ENCODE results near the gene MANBA.

MANBA gene

GRCh38 chr4:102759831-102760644 is 730 bp downstream of the MANBA start:
- TF ChIP-seq EZH2phosphoT487 (IDR thresholded peaks at IDR 0.05; ENCODE audit: borderline replicate concordance) (no peak), CTCF (conservative IDR thresholded peaks at IDR 0.05; ENCODE audit: low read length) (no peak)
- Histone ChIP-seq H3K9ac (ENCODE audit: low read depth, low read length, poor library complexity, severe bottlenecking) (peak overlapping the region; percentile 70), H3K79me2 (ENCODE audit: insufficient read depth, low read length) (peaks cover 23% of the 10 kb centered on the region; the same call in 1 of the 2 replicates), H3F3A (ENCODE audit: low read depth) (peaks cover 3% of the 10 kb centered on the region; the same call in 1 of the 2 replicates), H4K20me1 (ENCODE audit: insufficient read depth, low read length, poor library complexity, severe bottlenecking) (peaks cover 9% of the 10 kb centered on the region), H3K9me2 (replicated peaks; ENCODE audit: low read depth, low read length) (no peaks in the 10 kb centered on the region), H2AFZ (ENCODE audit: low read length) (peak overlapping the region; percentile 98), H3K27me3 (ENCODE audit: insufficient read depth, low read length, poor library complexity, severe bottlenecking) (no peaks in the 10 kb centered on the region), H3K4me3 (ENCODE audit: low read length, poor library complexity, severe bottlenecking) (peak overlapping the region; percentile 79), H3K4me1 (ENCODE audit: insufficient read depth, low read length, poor library complexity, severe bottlenecking) (peaks cover 24% of the 10 kb centered on the region), H3K4me2 (ENCODE audit: low read depth, low read length, poor library complexity, severe bottlenecking) (peak overlapping the region; percentile 76), H3K36me3 (ENCODE audit: insufficient read depth, low read length) (no peaks in the 10 kb centered on the region), H3K9me3 (ENCODE audit: insufficient read depth, low read depth, low read length) (no peaks in the 10 kb centered on the region)

- TF ChIP-seq CTCF (conservative IDR thresholded peaks at IDR 0.05; ENCODE audit: low read length) (no peak), EZH2phosphoT487 (IDR thresholded peaks at IDR 0.05; ENCODE audit: borderline replicate concordance) (no peak)
- H3K4me2 ChIP-seq (ENCODE audit: low read depth, low read length, poor library complexity, severe bottlenecking), result peak overlapping the region; percentile 76
Measured at GRCh38 chr4:102758241-102759160, 2.3 kb downstream of the MANBA start.

GRCh38 chr4:102757681-102758080 is 3.1 kb downstream of the MANBA start:
- Histone ChIP-seq H3K4me2 (ENCODE audit: low read depth, low read length, poor library complexity, severe bottlenecking) (peak overlapping the region; percentile 76), H3K27me3 (ENCODE audit: insufficient read depth, low read length, poor library complexity, severe bottlenecking) (no peaks in the 10 kb centered on the region), H3K9me3 (ENCODE audit: insufficient read depth, low read depth, low read length) (no peaks in the 10 kb centered on the region), H3K4me3 (ENCODE audit: low read length, poor library complexity, severe bottlenecking) (peak overlapping the region; percentile 42), H3K4me1 (ENCODE audit: insufficient read depth, low read length, poor library complexity, severe bottlenecking) (peaks cover 27% of the 10 kb centered on the region), H3F3A (ENCODE audit: low read depth) (peaks cover 3% of the 10 kb centered on the region; the same call in 1 of the 2 replicates), H3K9ac (ENCODE audit: low read depth, low read length, poor library complexity, severe bottlenecking) (no peak overlapping the region), H3K79me2 (ENCODE audit: insufficient read depth, low read length) (peaks cover 28% of the 10 kb centered on the region; the same call in 1 of the 2 replicates), H3K36me3 (ENCODE audit: insufficient read depth, low read length) (no peaks in the 10 kb centered on the region), H2AFZ (ENCODE audit: low read length) (no peak overlapping the region), H4K20me1 (ENCODE audit: insufficient read depth, low read length, poor library complexity, severe bottlenecking) (peaks cover 9% of the 10 kb centered on the region), H3K9me2 (replicated peaks; ENCODE audit: low read depth, low read length) (no peaks in the 10 kb centered on the region)
- TF ChIP-seq CTCF (conservative IDR thresholded peaks at IDR 0.05; ENCODE audit: low read length) (no peak), EZH2phosphoT487 (IDR thresholded peaks at IDR 0.05; ENCODE audit: borderline replicate concordance) (no peak)

More at GRCh38 chr4:102758241-102759160, 2.3 kb downstream of the MANBA start:
- H3K4me1 ChIP-seq (ENCODE audit: insufficient read depth, low read length, poor library complexity, severe bottlenecking), result peaks cover 27% of the 10 kb centered on the region
- no peaks in the 10 kb centered on the region for H3K27me3 ChIP-seq (ENCODE audit: insufficient read depth, low read length, poor library complexity, severe bottlenecking)
- H3F3A ChIP-seq (ENCODE audit: low read depth), result peaks cover 3% of the 10 kb centered on the region; the same call in 1 of the 2 replicates
- no peaks in the 10 kb centered on the region for H3K9me2 ChIP-seq (replicated peaks; ENCODE audit: low read depth, low read length)
- no peak overlapping the region for H3K9ac ChIP-seq (ENCODE audit: low read depth, low read length, poor library complexity, severe bottlenecking)
- H3K4me3 ChIP-seq (ENCODE audit: low read length, poor library complexity, severe bottlenecking), result peak overlapping the region; percentile 79
- no peaks in the 10 kb centered on the region for H3K36me3 ChIP-seq (ENCODE audit: insufficient read depth, low read length)
- H2AFZ ChIP-seq (ENCODE audit: low read length), result no peak overlapping the region
- H3K79me2 ChIP-seq (ENCODE audit: insufficient read depth, low read length), result peaks cover 26% of the 10 kb centered on the region; the same call in 1 of the 2 replicates
- H4K20me1 ChIP-seq (ENCODE audit: insufficient read depth, low read length, poor library complexity, severe bottlenecking), result peaks cover 9% of the 10 kb centered on the region
- H3K9me3 ChIP-seq (ENCODE audit: insufficient read depth, low read depth, low read length), result no peaks in the 10 kb centered on the region

Data from Loucy (cell line).